Calu3 (cell line): ENCODE measurements around the gene XRRA1. TPM values are rescaled to one million over a fixed set of nuclear protein-coding genes. Genes with fewer than 3 reads are reported as not detected.

Source experiments
- BruUV-seq: library from RNA; stranded (reverse); fragments of 400-500 nt; replicated peaks from 2 replicates; lab custom pipeline; 2021; lab: Mats Ljungman, UMichigan
- CTCF ChIA-PET: fragments of 300-600 bp; sonication (Branson Sonifier 250); formaldehyde crosslinking; loops from one replicate; lab custom pipeline; 2022; ENCODE audit warnings: antibody characterized with exemption; lab: Charles Lee
- DNase-seq: peaks from one replicate; pipeline ENCODE4 v3.0.0; 2022
- H3K27ac Mint-ChIP-seq: one replicate; pipeline ENCODE4 v1.8.0; 2022; ENCODE audit warnings: mixed read lengths; ENCODE audit not compliant: unreplicated experiment
- H3K27me3 Mint-ChIP-seq: one replicate; pipeline ENCODE4 v1.8.0; 2022; ENCODE audit warnings: mixed read lengths; ENCODE audit not compliant: unreplicated experiment
- H3K36me3 Mint-ChIP-seq: one replicate; pipeline ENCODE4 v1.8.0; 2022; ENCODE audit warnings: mild to moderate bottlenecking, moderate library complexity, mixed read lengths; ENCODE audit not compliant: insufficient read depth, unreplicated experiment
- H3K4me1 Mint-ChIP-seq: one replicate; pipeline ENCODE4 v1.8.0; 2022; ENCODE audit warnings: mild to moderate bottlenecking, low read depth, mixed read lengths; ENCODE audit not compliant: unreplicated experiment
- H3K4me3 Mint-ChIP-seq: one replicate; pipeline ENCODE4 v1.8.0; 2022; ENCODE audit warnings: mild to moderate bottlenecking, low read depth, moderate library complexity, mixed read lengths; ENCODE audit not compliant: unreplicated experiment
- H3K9me3 Mint-ChIP-seq: one replicate; pipeline ENCODE4 v1.8.0; 2022; ENCODE audit warnings: low read depth, mixed read lengths; ENCODE audit not compliant: unreplicated experiment
- intact Hi-C: fragments of 100-400 bp; cut with micrococcal nuclease; formaldehyde crosslinking; loops from one replicate; pipeline ENCODE4 v1.10.0; 2022; ENCODE audit not compliant: unreplicated experiment
- total RNA-seq: library from RNA; stranded (reverse); gene quantifications from 2 replicates; pipeline ENCODE4 v1.2.3, GENCODE V29; 2022
- TF ChIP-seq, protein P1 (sequence below): fragments of 200-600 bp; IDR thresholded peaks from one replicate; pipeline ENCODE4 v1.8.0; 2022; ENCODE audit warnings: antibody characterized with exemption; ENCODE audit not compliant: unreplicated experiment

The XRRA1 gene
- total RNA-seq, 1 experiment from 2014 or later, result 20.1 TPM

DNA sequence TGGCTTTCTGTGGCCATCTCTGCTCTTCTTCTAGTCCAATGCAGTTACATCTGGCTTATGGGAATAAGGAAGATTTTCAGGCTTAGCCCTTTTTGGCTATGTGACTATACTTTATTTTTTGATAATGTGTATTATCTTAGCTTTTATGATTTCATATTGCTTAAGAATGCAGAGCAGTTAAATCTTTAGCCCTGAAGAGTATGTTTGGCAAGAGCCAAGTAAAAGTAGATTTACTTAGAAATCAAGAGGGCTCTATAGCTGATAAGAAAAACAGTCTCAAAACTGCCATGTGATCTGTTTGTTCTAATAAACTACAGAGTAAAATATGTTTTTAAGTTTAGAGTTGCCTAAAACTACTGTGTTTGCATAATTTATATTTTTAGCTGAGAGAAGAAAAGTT is 139.1 kb downstream of the XRRA1 start:
- BruUV-seq, result no TSS peak
- DNase-seq, result no peak
- Mint-ChIP-seq H3K9me3 (no peaks in the 10 kb centered on the region), H3K4me1 (no peaks in the 10 kb centered on the region), H3K4me3 (no peak overlapping the region), H3K27me3 (no peaks in the 10 kb centered on the region), H3K36me3 (peaks cover 6% of the 10 kb centered on the region), H3K27ac (no peak overlapping the region)
- intact Hi-C loops, result no loop called here
- CTCF ChIA-PET, result no interaction called here
- TF ChIP-seq, protein P1, sequence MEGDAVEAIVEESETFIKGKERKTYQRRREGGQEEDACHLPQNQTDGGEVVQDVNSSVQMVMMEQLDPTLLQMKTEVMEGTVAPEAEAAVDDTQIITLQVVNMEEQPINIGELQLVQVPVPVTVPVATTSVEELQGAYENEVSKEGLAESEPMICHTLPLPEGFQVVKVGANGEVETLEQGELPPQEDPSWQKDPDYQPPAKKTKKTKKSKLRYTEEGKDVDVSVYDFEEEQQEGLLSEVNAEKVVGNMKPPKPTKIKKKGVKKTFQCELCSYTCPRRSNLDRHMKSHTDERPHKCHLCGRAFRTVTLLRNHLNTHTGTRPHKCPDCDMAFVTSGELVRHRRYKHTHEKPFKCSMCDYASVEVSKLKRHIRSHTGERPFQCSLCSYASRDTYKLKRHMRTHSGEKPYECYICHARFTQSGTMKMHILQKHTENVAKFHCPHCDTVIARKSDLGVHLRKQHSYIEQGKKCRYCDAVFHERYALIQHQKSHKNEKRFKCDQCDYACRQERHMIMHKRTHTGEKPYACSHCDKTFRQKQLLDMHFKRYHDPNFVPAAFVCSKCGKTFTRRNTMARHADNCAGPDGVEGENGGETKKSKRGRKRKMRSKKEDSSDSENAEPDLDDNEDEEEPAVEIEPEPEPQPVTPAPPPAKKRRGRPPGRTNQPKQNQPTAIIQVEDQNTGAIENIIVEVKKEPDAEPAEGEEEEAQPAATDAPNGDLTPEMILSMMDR, result no peak

DNA sequence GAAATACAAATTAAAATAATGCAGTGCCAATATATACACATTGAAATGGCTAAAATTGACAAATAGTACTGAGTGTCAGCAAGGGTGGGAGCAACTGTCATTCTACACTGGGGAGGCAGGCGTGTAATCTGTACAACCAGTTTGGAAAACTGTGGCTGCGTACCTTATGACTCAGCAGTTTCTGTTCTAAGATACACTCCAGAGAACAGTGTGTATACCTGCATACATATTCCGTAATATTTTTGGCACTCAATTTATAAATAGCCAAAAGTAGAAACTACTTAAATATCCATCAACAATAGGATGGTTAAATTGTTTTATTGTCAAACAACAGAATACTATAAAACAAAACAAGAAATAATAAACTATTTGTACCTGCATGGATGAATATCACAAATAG is 142.6 kb downstream of the XRRA1 start:
- CTCF ChIA-PET, result interaction anchor here (0.6 kb wide), 1 partner anchor 15 kb away, joined by 3 read pairs; no protein-coding TSS in a partner anchor

DNA sequence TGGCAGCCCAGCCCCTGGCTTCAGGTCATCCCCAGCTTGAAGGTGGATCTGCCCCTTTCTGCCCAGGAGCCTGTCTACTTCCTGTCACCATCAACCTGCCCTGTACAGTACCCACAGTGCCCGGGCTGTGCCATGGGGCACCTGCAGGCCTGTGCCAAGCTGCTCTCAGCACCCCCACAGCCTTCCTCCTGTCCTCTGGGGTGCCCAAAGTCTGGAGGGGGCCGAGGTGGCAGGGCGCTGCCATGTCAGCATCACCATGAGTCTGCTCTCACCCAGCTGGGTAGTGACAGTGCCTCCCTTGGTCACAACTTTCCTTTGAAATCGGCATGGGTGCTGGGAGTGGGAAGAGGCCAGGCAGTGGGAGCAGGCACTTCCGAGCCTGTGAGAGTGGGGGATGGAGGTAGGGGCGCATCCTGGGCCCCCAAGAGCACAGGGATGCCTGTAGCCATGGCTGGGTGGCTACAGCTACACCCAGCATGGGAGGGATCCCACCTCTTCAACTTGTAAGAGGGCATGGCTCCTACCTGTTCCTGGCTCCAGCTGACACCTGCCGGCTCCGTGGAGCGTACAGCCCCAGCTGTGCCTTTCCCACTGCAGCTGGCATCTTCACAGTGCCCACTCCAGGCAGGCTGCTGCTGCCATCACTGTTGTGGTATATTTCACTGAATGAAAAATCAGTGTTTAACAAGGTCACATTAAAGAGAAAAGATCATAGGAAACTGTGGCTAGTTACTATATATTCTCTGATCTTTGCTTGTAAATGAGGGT is 157.4 kb downstream of the XRRA1 start:
- intact Hi-C loops, result no loop called here
- TF ChIP-seq, protein P1, result no peak
- no peak for DNase-seq
- BruUV-seq, result no TSS peak
- Mint-ChIP-seq H3K4me1 (no peaks in the 10 kb centered on the region), H3K36me3 (no peaks in the 10 kb centered on the region), H3K27ac (no peak overlapping the region), H3K9me3 (peaks cover 4% of the 10 kb centered on the region), H3K4me3 (no peak overlapping the region), H3K27me3 (no peaks in the 10 kb centered on the region)
- CTCF ChIA-PET, result no interaction called here

More for the DNA sequence above, 142.6 kb downstream of the XRRA1 start:
- no peak overlapping the region for H3K27ac Mint-ChIP-seq
- H3K27me3 Mint-ChIP-seq, result no peaks in the 10 kb centered on the region
- intact Hi-C loops, result no loop called here
- TF ChIP-seq, protein P1, result no peak
- no peaks in the 10 kb centered on the region for H3K4me1 Mint-ChIP-seq
- H3K36me3 Mint-ChIP-seq, result no peaks in the 10 kb centered on the region
- no peak overlapping the region for H3K4me3 Mint-ChIP-seq
- BruUV-seq, result no TSS peak
- H3K9me3 Mint-ChIP-seq, result no peaks in the 10 kb centered on the region
- no peak for DNase-seq

Other genes starting within 250 kb of the XRRA1 start
- not detected in 2 replicates for gene CHRDL2, start 217.7 kb downstream of the XRRA1 start, total RNA-seq
- gene RNF169, start 200.2 kb downstream of the XRRA1 start, total RNA-seq, result 20.7 and 22.5 TPM in 2 replicates
- 195 and 209 TPM in 2 replicates for gene SPCS2, start 175 bp upstream of the XRRA1 start, total RNA-seq
- 11.4 and 14.2 TPM in 2 replicates for gene NEU3, start 39.8 kb upstream of the XRRA1 start, total RNA-seq
- gene OR2AT4, start 147.8 kb upstream of the XRRA1 start, total RNA-seq, result not detected in 2 replicates
- gene SLCO2B1, start 202.0 kb upstream of the XRRA1 start, total RNA-seq, result 0.27 and 0.31 TPM in 2 replicates